Activated CD4-positive, alpha-beta memory T cell treated with anti-CD3 and anti-CD28 coated beads for 36 hours (primary cell): ENCODE measurements around the gene SIGLECL1. TPM values are rescaled to one million over a fixed set of nuclear protein-coding genes. Genes with fewer than 3 reads are reported as not detected.

Experiments
- CTCF ChIA-PET: fragments of 350-600 bp; sonication (Branson Sonifier 250); formaldehyde crosslinking; loops from one replicate; lab custom pipeline; 2021; ENCODE audit warnings: antibody characterized with exemption, inconsistent platforms; lab: Charles Lee
- POLR2A ChIA-PET: fragments of 350-600 bp; sonication (Branson Sonifier 250); formaldehyde crosslinking; loops from one replicate; lab custom pipeline; 2021; ENCODE audit warnings: antibody characterized with exemption; lab: Charles Lee
- DNase-seq: peaks from one replicate; pipeline ENCODE4 v3.0.0-alpha.2; 2020
- H3K27ac Mint-ChIP-seq: one replicate; pipeline ENCODE4 v1.8.0; 2021; ENCODE audit warnings: mixed read lengths
- H3K27me3 Mint-ChIP-seq: one replicate; pipeline ENCODE4 v1.8.0; 2021; ENCODE audit warnings: mixed read lengths
- H3K36me3 Mint-ChIP-seq: one replicate; pipeline ENCODE4 v1.8.0; 2021; ENCODE audit warnings: mixed read lengths
- H3K4me1 Mint-ChIP-seq: one replicate; pipeline ENCODE4 v1.8.0; 2021; ENCODE audit warnings: low read depth, mixed read lengths
- H3K4me3 Mint-ChIP-seq: one replicate; pipeline ENCODE4 v1.8.0; 2021; ENCODE audit warnings: mild to moderate bottlenecking, mixed read lengths
- H3K9me3 Mint-ChIP-seq: one replicate; pipeline ENCODE4 v1.8.0; 2021; ENCODE audit warnings: mixed read lengths
- intact Hi-C: fragments of 100-400 bp; cut with micrococcal nuclease; formaldehyde crosslinking; loops from one replicate; pipeline ENCODE4 v1.15.1; 2023
- microRNA-seq: library from miRNA; unstranded; fragments of <30 nt; microRNA quantifications from one replicate; pipeline ENCODE4 v1.2.0, GENCODE V29; 2022; ENCODE audit warnings: borderline number of aligned reads, borderline microRNAs expressed, borderline replicate concordance
- total RNA-seq, 2 experiments: library from RNA; stranded (reverse); gene quantifications; one replicate each; pipeline ENCODE4 v1.2.3, GENCODE V29; 2021

The SIGLECL1 gene
- total RNA-seq, 2 experiments from 2014 or later: not detected

DNA sequence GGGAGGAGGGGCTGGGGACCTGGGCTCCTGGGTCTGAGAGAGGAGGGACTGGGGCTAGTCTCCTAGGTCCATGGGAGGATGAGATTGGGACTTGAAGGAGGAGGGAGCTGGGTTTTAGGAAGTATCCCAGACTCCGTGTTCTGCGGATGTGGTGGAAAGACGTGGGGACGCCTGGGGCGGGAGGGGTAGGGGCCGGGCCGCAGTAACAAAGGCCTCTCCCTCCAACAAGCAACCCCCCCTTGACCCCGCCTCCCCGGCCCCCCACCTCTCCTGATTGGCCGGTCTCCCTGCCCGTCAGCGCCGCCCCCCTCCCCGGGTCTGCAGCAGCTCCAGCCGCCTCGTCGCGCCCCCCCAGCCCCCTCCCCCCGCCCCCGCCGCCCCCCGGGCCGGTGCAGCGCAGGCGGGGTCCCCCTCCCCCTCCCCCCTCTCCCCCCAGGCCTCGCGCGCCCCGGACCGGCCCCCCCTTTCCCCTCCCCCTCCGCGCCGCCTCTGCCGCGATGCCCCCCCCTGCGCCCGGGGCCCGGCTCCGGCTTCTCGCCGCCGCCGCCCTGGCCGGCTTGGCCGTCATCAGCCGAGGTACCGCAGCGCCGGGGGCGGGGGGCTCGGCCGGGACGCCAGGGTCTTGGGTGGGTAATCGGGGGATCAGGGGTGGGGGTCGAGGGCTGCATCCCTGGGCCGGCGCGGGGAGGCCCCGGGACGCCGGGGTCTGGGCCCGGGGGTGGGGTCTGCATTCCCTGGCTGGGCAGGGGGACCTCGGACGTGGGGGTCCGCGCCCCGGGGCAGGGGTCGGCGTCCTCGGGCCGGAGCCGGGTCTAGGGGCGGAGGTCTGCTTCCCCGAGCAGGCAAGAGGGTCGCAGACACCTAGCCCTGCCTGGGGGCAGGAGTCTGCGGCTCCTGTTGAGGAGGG lies 60.7 kb downstream of the SIGLECL1 start, which contains the start of gene IGLON5:
Gene IGLON5 (plus strand): TSS at position 294 of the 907 bp plus-strand sequence. CDS start 204 bp downstream, at position 498.
- Mint-ChIP-seq H3K36me3 (no peaks in the 10 kb centered on the region), H3K9me3 (peaks cover 15% of the 10 kb centered on the region), H3K27me3 (peaks cover 44% of the 10 kb centered on the region), H3K4me3 (no peak within 1 kb of the TSS), H3K4me1 (peaks cover 2% of the 10 kb centered on the region), H3K27ac (no peak within 1 kb of the TSS)
- intact Hi-C loops: loop anchor here (2.0 kb wide), 1 partner anchor 15 kb away; no protein-coding TSS in a partner anchor
- ChIA-PET CTCF (no interaction called here), POLR2A (no interaction called here)
- DNase-seq: no peak

GRCh38 chr19:51316688-51317087 lies 65.8 kb downstream of the SIGLECL1 start:
- Mint-ChIP-seq H3K4me3 (no peak overlapping the region), H3K27me3 (peaks cover 29% of the 10 kb centered on the region), H3K9me3 (no peaks in the 10 kb centered on the region), H3K4me1 (peaks cover 2% of the 10 kb centered on the region), H3K27ac (no peak overlapping the region), H3K36me3 (no peaks in the 10 kb centered on the region)
- ChIA-PET POLR2A (no interaction called here), CTCF (no interaction called here)
- intact Hi-C loops: no loop called here
- no peak for DNase-seq

DNA sequence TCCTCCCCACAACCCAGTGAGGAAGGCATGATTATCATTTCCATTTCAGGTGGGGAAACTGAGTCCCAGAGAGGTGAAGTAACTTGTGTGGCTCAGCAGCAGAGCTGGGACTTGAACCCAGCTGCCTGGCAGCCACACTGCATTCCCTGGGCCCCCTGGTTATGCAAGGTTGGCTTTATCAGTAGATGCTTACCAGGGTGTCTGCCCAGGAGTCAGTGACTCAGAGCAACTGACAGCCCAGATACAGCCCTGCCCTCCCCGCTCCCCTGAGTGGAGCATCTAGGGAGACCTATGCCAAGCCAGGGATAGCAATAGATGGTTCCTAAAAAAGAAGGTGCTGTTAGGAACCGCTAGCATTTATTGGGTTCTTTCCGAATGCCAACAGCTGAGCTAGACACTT lies 66.5 kb downstream of the SIGLECL1 start:
- POLR2A ChIA-PET: no interaction called here
- no peaks in the 10 kb centered on the region for H3K9me3 Mint-ChIP-seq
- peaks cover 2% of the 10 kb centered on the region for H3K4me1 Mint-ChIP-seq
- no peak for DNase-seq
- CTCF ChIA-PET: no interaction called here
- no peak overlapping the region for H3K27ac Mint-ChIP-seq
- no peaks in the 10 kb centered on the region for H3K36me3 Mint-ChIP-seq
- H3K4me3 Mint-ChIP-seq: no peak overlapping the region
- H3K27me3 Mint-ChIP-seq: peaks cover 26% of the 10 kb centered on the region
- intact Hi-C loops: no loop called here

DNA sequence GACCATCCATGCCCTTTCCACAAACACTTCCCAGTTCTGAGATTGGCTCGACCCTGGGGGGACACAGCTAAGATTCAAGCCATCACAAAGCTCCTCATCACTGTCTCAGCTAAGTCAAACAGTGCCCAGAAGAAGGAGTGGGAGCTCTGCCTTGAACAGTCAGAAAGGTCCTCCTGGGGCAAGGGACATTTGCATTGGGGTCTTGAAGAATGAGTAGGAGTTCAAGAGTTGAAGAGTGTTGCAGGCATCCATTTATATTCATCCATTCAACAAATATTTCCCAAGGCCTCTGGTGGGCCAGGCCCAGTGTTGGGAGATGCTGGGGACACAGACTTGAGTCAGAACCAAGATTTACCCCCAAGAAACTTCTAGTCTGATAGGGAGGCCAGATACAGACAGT lies 67.1 kb downstream of the SIGLECL1 start:
- Mint-ChIP-seq H3K9me3 (no peaks in the 10 kb centered on the region), H3K4me3 (no peak overlapping the region), H3K27me3 (peaks cover 26% of the 10 kb centered on the region), H3K27ac (no peak overlapping the region), H3K4me1 (peaks cover 2% of the 10 kb centered on the region), H3K36me3 (no peaks in the 10 kb centered on the region)
- POLR2A ChIA-PET: no interaction called here
- intact Hi-C loops: no loop called here
- CTCF ChIA-PET: no interaction called here
- DNase-seq: no peak

Small RNA genes within 50 kb of the gene (microRNA-seq; reads per million reads assigned to microRNA genes)
- gene MIR8074: not detected

Other genes starting within 250 kb of the SIGLECL1 start
- not detected for gene KLK8, start 249.5 kb upstream of the SIGLECL1 start, total RNA-seq
- gene KLK10, start 231.4 kb upstream of the SIGLECL1 start, total RNA-seq: not detected
- not detected for gene KLK11, start 224.5 kb upstream of the SIGLECL1 start, total RNA-seq
- gene KLK12, start 216.1 kb upstream of the SIGLECL1 start, total RNA-seq: not detected
- not detected for gene KLK13, start 186.0 kb upstream of the SIGLECL1 start, total RNA-seq
- under 1 TPM; 0.61 to 0.76 TPM for gene KLK14, start 168.2 kb upstream of the SIGLECL1 start, total RNA-seq
- gene CTU1, start 142.7 kb upstream of the SIGLECL1 start, total RNA-seq: 1 to 10 TPM; 8.8 to 9.8 TPM
- 1 to 10 TPM; 1.3 to 1.4 TPM for gene SIGLEC9, start 126.2 kb upstream of the SIGLECL1 start, total RNA-seq
- not detected for gene SIGLEC7, start 108.8 kb upstream of the SIGLECL1 start, total RNA-seq
- gene CD33, start 26.0 kb upstream of the SIGLECL1 start, total RNA-seq: under 1 TPM; 0.43 to 0.65 TPM
- gene IGLON5, start 60.6 kb downstream of the SIGLECL1 start, total RNA-seq: under 1 TPM; 0.07 to 0.24 TPM
- 1 to 10 TPM; 3.2 to 3.5 TPM for gene VSIG10L, start 91.1 kb downstream of the SIGLECL1 start, total RNA-seq
- 100 to 1,000 TPM; 190 to 193 TPM for gene ETFB, start 115.3 kb downstream of the SIGLECL1 start, total RNA-seq
- gene CLDND2, start 117.9 kb downstream of the SIGLECL1 start, total RNA-seq: 1 to 10 TPM; 2.8 to 4.8 TPM
- 100 to 1,000 TPM; 140 to 149 TPM for gene NKG7, start 121.6 kb downstream of the SIGLECL1 start, total RNA-seq
- under 1 TPM; 0.36 to 0.64 TPM for gene LIM2, start 136.9 kb downstream of the SIGLECL1 start, total RNA-seq
- not detected for gene C19orf84, start 139.5 kb downstream of the SIGLECL1 start, total RNA-seq
- under 1 TPM; 0.19 to 0.26 TPM for gene SIGLEC10, start 166.6 kb downstream of the SIGLECL1 start, total RNA-seq
- not detected for gene SIGLEC8, start 207.4 kb downstream of the SIGLECL1 start, total RNA-seq
- gene CEACAM18, start 227.5 kb downstream of the SIGLECL1 start, total RNA-seq: not detected